Endothelial cell of umbilical vein (primary cell): ENCODE data around the gene SLC18A3. TPM values are rescaled to one million over a fixed set of nuclear protein-coding genes. Genes with fewer than 3 reads are reported as not detected.

ENCODE experiments used
- BruUV-seq: library from RNA; stranded (reverse); fragments of 400-500 nt; replicated peaks from 2 replicates; lab custom pipeline; 2021; lab: Mats Ljungman, UMichigan
- CTCF ChIA-PET: fragments of 300-600, 350-600 bp; sonication (Branson Sonifier 250); formaldehyde crosslinking; loops from one replicate; lab custom pipeline; 2021; ENCODE audit warnings: antibody characterized with exemption, inconsistent platforms; lab: Charles Lee
- POLR2A ChIA-PET: fragments of 300-600, 350-600 bp; sonication (Branson Sonifier 250); formaldehyde crosslinking; loops from one replicate; lab custom pipeline; 2021; ENCODE audit warnings: antibody characterized with exemption, inconsistent platforms; lab: Charles Lee
- DNase-seq: peaks from one replicate; pipeline ENCODE4 v3.0.0-alpha.2; 2011; ENCODE audit warnings: low read depth, low spot score
- FAIRE-seq: peaks from 2 replicates; lab custom pipeline; 2011; peaks lifted over from hg19 to GRCh38; lab: Jason Lieb, UNC
- H2AFZ ChIP-seq: 2 replicates; pipeline ENCODE4 v1.6.0; 2012; ENCODE audit warnings: low read depth, low read length, control low read depth, inconsistent platforms
- H3K27ac ChIP-seq: 2 replicates; pipeline ENCODE4 v1.5.1; 2011; ENCODE audit warnings: low read depth, mild to moderate bottlenecking, control low read depth, low read length, moderate library complexity; ENCODE audit not compliant: insufficient read depth
- H3K27me3 ChIP-seq, 2 experiments: 2 replicates each; pipeline versions ENCODE4 v1.6.0 to v1.6.1; 2011; ENCODE audit warnings: low read length in 2 of 2, mixed read lengths in 1 of 2; ENCODE audit not compliant: control insufficient read depth in 2 of 2, insufficient read depth in 2 of 2
- H3K36me3 ChIP-seq, 2 experiments: 2 replicates in 1 of 2; 3 replicates in 1 of 2; pipeline ENCODE4 v1.5.1; 2011; ENCODE audit warnings: low read length in 2 of 2, mild to moderate bottlenecking in 1 of 2, moderate library complexity in 1 of 2; ENCODE audit not compliant: control insufficient read depth in 2 of 2, insufficient read depth in 2 of 2; ENCODE audit errors: extremely low read depth in 1 of 2
- H3K4me1 ChIP-seq: 3 replicates; pipeline ENCODE4 v1.5.1; 2011; ENCODE audit warnings: mild to moderate bottlenecking, low read length; ENCODE audit not compliant: control insufficient read depth, insufficient read depth; ENCODE audit errors: extremely low read depth
- H3K4me2 ChIP-seq: 2 replicates; pipeline ENCODE4 v1.6.1; 2011; ENCODE audit warnings: low read length, control low read depth, mixed read lengths; ENCODE audit not compliant: insufficient read depth
- H3K4me3 ChIP-seq, 3 experiments: fragments of 200-600 bp in 1 of 3; sonication (generic), shearing (Covaris generic) in 1 of 3; replicated peaks in 1 of 3; 2 replicates each; pipeline ENCODE4 v1.5.1; 2011 to 2016; ENCODE audit warnings: control low read depth in 3 of 3, low read length in 3 of 3, mild to moderate bottlenecking in 2 of 3, inconsistent platforms in 1 of 3, low read depth in 1 of 3, moderate library complexity in 1 of 3; ENCODE audit not compliant: insufficient read depth in 1 of 3
- H3K79me2 ChIP-seq: 2 replicates; pipeline ENCODE4 v1.6.0; 2012; ENCODE audit warnings: low read length, inconsistent platforms; ENCODE audit not compliant: control insufficient read depth, insufficient read depth
- H3K9ac ChIP-seq: replicated peaks from 2 replicates; pipeline ENCODE3; 2011; ENCODE audit warnings: low read length, control low read depth; ENCODE audit not compliant: insufficient read depth; ENCODE audit errors: extremely low read depth
- H3K9me1 ChIP-seq: replicated peaks from 3 replicates; pipeline ENCODE4 v1.6.0; 2011; ENCODE audit warnings: mild to moderate bottlenecking, low read length; ENCODE audit not compliant: control insufficient read depth, insufficient read depth; ENCODE audit errors: extremely low read depth
- H3K9me3 ChIP-seq: replicated peaks from 2 replicates; pipeline ENCODE4 v1.5.1; 2012; ENCODE audit warnings: low read length, inconsistent platforms; ENCODE audit not compliant: control insufficient read depth, insufficient read depth
- H4K20me1 ChIP-seq: replicated peaks from 2 replicates; pipeline ENCODE3; 2011; ENCODE audit warnings: mild to moderate bottlenecking, low read length; ENCODE audit not compliant: control insufficient read depth, insufficient read depth; ENCODE audit errors: extremely low read depth
- EZH2 ChIP-seq: IDR thresholded peaks from 2 replicates; pipeline ENCODE4 v1.6.1; 2012; ENCODE audit warnings: borderline replicate concordance, low read depth, mild to moderate bottlenecking, moderate library complexity, low read length, inconsistent platforms; ENCODE audit not compliant: severe bottlenecking
- FOS ChIP-seq: IDR thresholded peaks from 2 replicates; pipeline ENCODE4 v1.6.1; 2011; ENCODE audit warnings: mild to moderate bottlenecking, low read length, moderate library complexity, borderline replicate concordance; ENCODE audit not compliant: insufficient read depth
- GATA2 ChIP-seq: IDR thresholded peaks from 2 replicates; pipeline ENCODE4 v1.7.0; 2011; ENCODE audit warnings: low read depth, mild to moderate bottlenecking, moderate library complexity, mixed read lengths, low read length; ENCODE audit not compliant: insufficient read length, insufficient read depth
- JUN ChIP-seq: IDR thresholded peaks from 2 replicates; pipeline ENCODE4 v1.6.1; 2011; ENCODE audit warnings: borderline replicate concordance, low read depth; ENCODE audit not compliant: insufficient read length, insufficient read depth
- MYC ChIP-seq: IDR thresholded peaks from one replicate; pipeline ENCODE4 v1.6.1; 2011; ENCODE audit warnings: mild to moderate bottlenecking, low read depth, low read length
- POLR2A ChIP-seq: IDR thresholded peaks from 2 replicates; pipeline ENCODE4 v1.6.1; 2012; ENCODE audit warnings: low read depth, mild to moderate bottlenecking, control low read depth, low read length
- POLR2AphosphoS5 ChIP-seq: IDR thresholded peaks from 2 replicates; pipeline ENCODE4 v1.6.1; 2012; ENCODE audit warnings: low read depth, mild to moderate bottlenecking, control low read depth, low read length, moderate library complexity; ENCODE audit not compliant: insufficient read depth
- dilution Hi-C: fragments of 300-500 bp; cut with MboI; formaldehyde crosslinking; loops from one replicate; pipeline ENCODE4 v1.15.0; 2019; ENCODE audit warnings: low sequenced_read_pairs; ENCODE audit not compliant: extremely low pct_ligation_motif_present
- intact Hi-C: fragments of 100-400 bp; cut with micrococcal nuclease; formaldehyde crosslinking; loops from one replicate; pipeline ENCODE4 v1.10.0; 2022
- polyA plus RNA-seq, 4 experiments: library from polyadenylated mRNA; depleted of rRNA in 3 of 4; stranded (reverse) in 3 of 4; unstranded in 1 of 4; fragments of >200 nt; gene quantifications; 2 replicates each; pipeline versions ENCODE4 v1.2.1 to v1.2.3, GENCODE V29; 2011 to 2012; ENCODE audit warnings: missing spikeins in 1 of 4
- total RNA-seq: library from RNA; stranded (reverse); gene quantifications from 2 replicates; pipeline ENCODE4 v1.2.3, GENCODE V29; 2021
- TF ChIP-seq, protein P1 (sequence below): IDR thresholded peaks from 2 replicates; pipeline ENCODE4 v1.6.1; 2011; ENCODE audit not compliant: insufficient read depth, insufficient read length
- TF ChIP-seq, protein P2 (sequence below), 2 donors: IDR thresholded peaks; 1 replicate in 1 of 2; 2 replicates in 1 of 2; pipeline ENCODE4 v1.5.1; 2011; ENCODE audit warnings: low read length in 2 of 2, mild to moderate bottlenecking in 2 of 2, moderate library complexity in 2 of 2, control low read depth in 1 of 2, inconsistent platforms in 1 of 2, low read depth in 1 of 2; ENCODE audit not compliant: insufficient read depth in 1 of 2; ENCODE audit errors: extremely low read depth in 1 of 2

The SLC18A3 gene
- total and polyA plus RNA-seq, 2 donors (not counting 3 experiments of a cell fraction or from before 2014, with no cell fraction given), result not detected

DNA sequence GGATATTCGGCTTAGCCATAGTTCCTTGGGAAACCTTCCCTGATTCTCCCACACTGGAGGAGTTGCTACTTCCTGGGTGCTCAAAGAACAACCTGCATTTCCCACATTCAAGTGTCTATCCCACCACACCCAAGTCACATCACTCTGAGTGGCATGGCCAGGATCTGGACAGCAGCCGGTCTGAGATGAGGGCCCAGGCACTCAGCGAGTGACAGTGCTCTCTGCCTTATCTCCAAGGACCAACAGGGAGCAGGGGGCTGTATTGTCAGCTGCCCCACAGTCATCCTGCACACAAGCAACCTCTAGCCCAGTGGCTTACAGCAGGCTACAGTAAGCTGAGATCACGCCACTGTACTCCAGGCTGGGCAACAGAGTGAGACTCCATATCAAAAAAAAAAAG is 16.1 kb upstream of the SLC18A3 start:
- Histone ChIP-seq H3K79me2 (no peaks in the 10 kb centered on the region), H3K27ac (no peak overlapping the region), H3K4me1 (peaks cover 3% of the 10 kb centered on the region), H4K20me1 (no peaks in the 10 kb centered on the region), H3K36me3 (no peaks in the 10 kb centered on the region), H3K9me3 (no peaks in the 10 kb centered on the region), H3K9ac (no peak overlapping the region), H3K27me3 (no peaks in the 10 kb centered on the region), H3K9me1 (no peaks in the 10 kb centered on the region), H3K4me2 (no peak overlapping the region), H2AFZ (no peak overlapping the region), H3K4me3 (no peak overlapping the region)
- POLR2A ChIA-PET, result no interaction called here
- TF ChIP-seq, protein P1, sequence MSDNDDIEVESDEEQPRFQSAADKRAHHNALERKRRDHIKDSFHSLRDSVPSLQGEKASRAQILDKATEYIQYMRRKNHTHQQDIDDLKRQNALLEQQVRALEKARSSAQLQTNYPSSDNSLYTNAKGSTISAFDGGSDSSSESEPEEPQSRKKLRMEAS, result no peak
- TF ChIP-seq FOS, result no peak
- TF ChIP-seq, protein P2, sequence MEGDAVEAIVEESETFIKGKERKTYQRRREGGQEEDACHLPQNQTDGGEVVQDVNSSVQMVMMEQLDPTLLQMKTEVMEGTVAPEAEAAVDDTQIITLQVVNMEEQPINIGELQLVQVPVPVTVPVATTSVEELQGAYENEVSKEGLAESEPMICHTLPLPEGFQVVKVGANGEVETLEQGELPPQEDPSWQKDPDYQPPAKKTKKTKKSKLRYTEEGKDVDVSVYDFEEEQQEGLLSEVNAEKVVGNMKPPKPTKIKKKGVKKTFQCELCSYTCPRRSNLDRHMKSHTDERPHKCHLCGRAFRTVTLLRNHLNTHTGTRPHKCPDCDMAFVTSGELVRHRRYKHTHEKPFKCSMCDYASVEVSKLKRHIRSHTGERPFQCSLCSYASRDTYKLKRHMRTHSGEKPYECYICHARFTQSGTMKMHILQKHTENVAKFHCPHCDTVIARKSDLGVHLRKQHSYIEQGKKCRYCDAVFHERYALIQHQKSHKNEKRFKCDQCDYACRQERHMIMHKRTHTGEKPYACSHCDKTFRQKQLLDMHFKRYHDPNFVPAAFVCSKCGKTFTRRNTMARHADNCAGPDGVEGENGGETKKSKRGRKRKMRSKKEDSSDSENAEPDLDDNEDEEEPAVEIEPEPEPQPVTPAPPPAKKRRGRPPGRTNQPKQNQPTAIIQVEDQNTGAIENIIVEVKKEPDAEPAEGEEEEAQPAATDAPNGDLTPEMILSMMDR (IDR thresholded peaks at IDR 0.05; ENCODE audit: extremely low read depth in 1 of 2, insufficient read depth in 1 of 2, low read depth in 1 of 2, low read length in 2 of 2), result no peak
- no peak for TF ChIP-seq POLR2A
- TF ChIP-seq EZH2, result no peak
- no peak for TF ChIP-seq GATA2
- no peak for TF ChIP-seq POLR2AphosphoS5
- TF ChIP-seq JUN, result no peak
- TF ChIP-seq MYC, result no peak
- DNase-seq (no peak), FAIRE-seq (no peak)
- CTCF ChIA-PET, result interaction anchor here (0.6 to 4.0 kb wide), 28 partner anchors 11 to 937 kb away, joined by 3 to 47 read pairs (median 5); partner anchors contain the start of gene ERCC6
- dilution Hi-C loops (no loop called here), intact Hi-C loops (loop anchor here (1.0 to 10.0 kb wide), 8 partner anchors 55 to 1301 kb away; partner anchors contain the start of genes ERCC6, OGDHL, PARG and TIMM23B)
- BruUV-seq, result no TSS peak
